Left renal cortex interstitium (tissue), 4 donors: Measurements from ENCODE around the gene FGR. TPM values are rescaled to one million over a fixed set of nuclear protein-coding genes. Genes with fewer than 3 reads are reported as not detected.
A peak's percentile ranks its signal among the peaks of the same experiment; 100 is the strongest.

Experiments
- DNase-seq, 4 donors: peaks; one replicate each; pipeline ENCODE4 v3.0.0-alpha.2; 2013; ENCODE audit warnings: low read depth in 4 of 4, low spot score in 2 of 4, missing footprints in 1 of 4
- polyA plus RNA-seq, 4 donors: library from polyadenylated mRNA; unstranded; fragments of 120-200 nt; gene quantifications; one replicate each; pipeline ENCODE4 v1.2.1, GENCODE V29; 2013; ENCODE audit not compliant: insufficient read length in 4 of 4

Gene FGR
- polyA plus RNA-seq, 4 donors = 1.4 to 2.3 (median 1.8) TPM

GRCh38 chr1:27570784-27571183, 64.2 kb downstream of the FGR start:
- no peak for DNase-seq

GRCh38 chr1:27570356-27570755, 64.6 kb downstream of the FGR start:
- no peak for DNase-seq

GRCh38 chr1:27569506-27570291, 65.3 kb downstream of the FGR start:
- DNase-seq = no peak

GRCh38 chr1:27569088-27569460, 65.9 kb downstream of the FGR start:
- DNase-seq = no peak

GRCh38 chr1:27568300-27569087, 66.5 kb downstream of the FGR start:
- DNase-seq = peak in 2 of 4 donors; percentile 82 to 92

- no peak for DNase-seq
Measured at GRCh38 chr1:27567971-27568299, 67.0 kb downstream of the FGR start.

GRCh38 chr1:27567146-27567526, 67.8 kb downstream of the FGR start:
- DNase-seq = no peak

- DNase-seq = no peak
Measured at GRCh38 chr1:27566462-27567145, 68.4 kb downstream of the FGR start.

- DNase-seq = no peak
Measured at GRCh38 chr1:27564710-27565649, 70.0 kb downstream of the FGR start.

- no peak for DNase-seq
Measured at GRCh38 chr1:27563591-27564471, 71.2 kb downstream of the FGR start.

GRCh38 chr1:27563341-27563590, 71.7 kb downstream of the FGR start:
- no peak for DNase-seq

- DNase-seq = no peak
Measured at GRCh38 chr1:27562534-27563340, 72.2 kb downstream of the FGR start.

Other genes with a start within 250 kb of the FGR start
- gene GPR3, start 242.6 kb downstream of the FGR start, polyA plus RNA-seq = 1 to 10 TPM in 2 of 4 donors, under 1 TPM in 2; 0.88 to 1.2 (median 1.0) TPM
- 100 to 1,000 TPM; 116 to 135 (median 124) TPM for gene WASF2, start 145.0 kb downstream of the FGR start, polyA plus RNA-seq
- 10 to 100 TPM; 31.6 to 67.5 (median 48.5) TPM for gene AHDC1, start 31.0 kb downstream of the FGR start, polyA plus RNA-seq
- 10 to 100 TPM; 15.6 to 34.9 (median 24.4) TPM for gene IFI6, start 37.0 kb upstream of the FGR start, polyA plus RNA-seq
- gene FAM76A, start 90.8 kb upstream of the FGR start, polyA plus RNA-seq = 10 to 100 TPM; 10.7 to 18.6 (median 14.1) TPM
- 10 to 100 TPM; 41.7 to 54.0 (median 44.4) TPM for gene STX12, start 138.0 kb upstream of the FGR start, polyA plus RNA-seq
- gene PPP1R8, start 195.6 kb upstream of the FGR start, polyA plus RNA-seq = 10 to 100 TPM; 50.9 to 66.3 (median 52.8) TPM
- 1 to 10 TPM; 2.5 to 5.7 (median 3.0) TPM for gene THEMIS2, start 237.4 kb upstream of the FGR start, polyA plus RNA-seq